Measurements from ENCODE around the gene CERS5.

Gene CERS5

GRCh38 chr12:50190859-50191258, 23.7 kb upstream of the CERS5 start:
- no peak for TF ChIP-seq CTCF (IDR thresholded peaks at IDR 0.05; ENCODE audit: low read depth, low read length)
- Histone ChIP-seq H3K9me3 (no peaks in the 10 kb centered on the region), H3K4me1 (no peaks in the 10 kb centered on the region), H3K4me3 (ENCODE audit: low read depth, low read length) (no peak overlapping the region), H3K27me3 (no peaks in the 10 kb centered on the region), H3K36me3 (peaks cover 29% of the 10 kb centered on the region)
- DNase-seq = no peak

GRCh38 chr12:50188875-50189575, 21.9 kb upstream of the CERS5 start:
- no peaks in the 10 kb centered on the region for H3K27me3 ChIP-seq
- H3K4me3 ChIP-seq (ENCODE audit: low read depth, low read length) = no peak overlapping the region
- H3K4me1 ChIP-seq = no peaks in the 10 kb centered on the region
- DNase-seq = no peak
- no peak for TF ChIP-seq CTCF (IDR thresholded peaks at IDR 0.05; ENCODE audit: low read depth, low read length)
- peaks cover 19% of the 10 kb centered on the region for H3K36me3 ChIP-seq
- no peaks in the 10 kb centered on the region for H3K9me3 ChIP-seq

- Histone ChIP-seq H3K27me3 (no peaks in the 10 kb centered on the region), H3K4me3 (ENCODE audit: low read depth, low read length) (no peak overlapping the region), H3K36me3 (peaks cover 18% of the 10 kb centered on the region), H3K9me3 (no peaks in the 10 kb centered on the region), H3K4me1 (no peaks in the 10 kb centered on the region)
- TF ChIP-seq CTCF (IDR thresholded peaks at IDR 0.05; ENCODE audit: low read depth, low read length) = no peak
- no peak for DNase-seq
These were observed 21.1 kb upstream of the CERS5 start for GRCh38 chr12:50188241-50188781.

GRCh38 chr12:50187084-50187900, 20.1 kb upstream of the CERS5 start:
- no peaks in the 10 kb centered on the region for H3K27me3 ChIP-seq
- H3K9me3 ChIP-seq = no peaks in the 10 kb centered on the region
- H3K4me1 ChIP-seq = no peaks in the 10 kb centered on the region
- peaks cover 18% of the 10 kb centered on the region for H3K36me3 ChIP-seq
- DNase-seq = no peak
- no peak overlapping the region for H3K4me3 ChIP-seq (ENCODE audit: low read depth, low read length)
- no peak for TF ChIP-seq CTCF (IDR thresholded peaks at IDR 0.05; ENCODE audit: low read depth, low read length)

- H3K4me3 ChIP-seq (ENCODE audit: low read depth, low read length) = no peak overlapping the region
- H3K36me3 ChIP-seq = peaks cover 20% of the 10 kb centered on the region
- no peak for DNase-seq
- no peaks in the 10 kb centered on the region for H3K27me3 ChIP-seq
- H3K9me3 ChIP-seq = no peaks in the 10 kb centered on the region
- no peak for TF ChIP-seq CTCF (IDR thresholded peaks at IDR 0.05; ENCODE audit: low read depth, low read length)
- no peaks in the 10 kb centered on the region for H3K4me1 ChIP-seq
These were observed 19.5 kb upstream of the CERS5 start for GRCh38 chr12:50186681-50187080.
